ENCODE results near the gene CRYBB3. TPM values are rescaled to one million over a fixed set of nuclear protein-coding genes. Genes with fewer than 3 reads are reported as not detected.
"Not testable (repeated sequence)": the region's sequence is repeated elsewhere in the genome, so short reads cannot be mapped to it uniquely, and the experiment has no call there.

CRYBB3 gene
- total and polyA plus RNA-seq, 12 donors, result 0.50 to 2.7 (median 0.57) TPM; not detected in 7

GRCh38 chr22:25221790-25222189 lies 22.1 kb downstream of the CRYBB3 start:
- Histone ChIP-seq H3K27ac (no peak overlapping the region), H3K4me3 (no peak overlapping the region), H3K4me1 (replicated peaks in 1 of 2) (no peaks in the 10 kb centered on the region), H3K9me3 (replicated peaks in 1 of 3) (no peaks in the 10 kb centered on the region), H3K27me3 (no peaks in the 10 kb centered on the region), H3K36me3 (replicated peaks in 1 of 2) (no peaks in the 10 kb centered on the region)
- DNase-seq, result no peak
- intact Hi-C loops (cut with DNase I), result no loop called here
- WGBS, 4 donors, result 77 to 86% (median 78%) methylated on average over 8 of the region's 8 CpGs
- TF ChIP-seq CTCF (IDR thresholded peaks at IDR 0.05) (no peak), POLR2A (IDR thresholded peaks at IDR 0.05) (no peak)

GRCh38 chr22:25223269-25223850 lies 23.7 kb downstream of the CRYBB3 start:
- H3K4me1 ChIP-seq (replicated peaks in 1 of 2), result no peaks in the 10 kb centered on the region
- H3K27me3 ChIP-seq, result no peaks in the 10 kb centered on the region
- H3K4me3 ChIP-seq, result no peak overlapping the region
- no peak for DNase-seq
- intact Hi-C loops (cut with DNase I), result no loop called here
- no peaks in the 10 kb centered on the region for H3K9me3 ChIP-seq (replicated peaks in 1 of 3)
- no peak overlapping the region for H3K27ac ChIP-seq
- 74 to 95% (median 84%) methylated on average over 6 to 12 of the region's 12 CpGs for WGBS, 4 donors
- TF ChIP-seq POLR2A (IDR thresholded peaks at IDR 0.05), result no peak
- no peak for TF ChIP-seq CTCF (IDR thresholded peaks at IDR 0.05)
- no peaks in the 10 kb centered on the region for H3K36me3 ChIP-seq (replicated peaks in 1 of 2)

- Histone ChIP-seq H3K9me3 (replicated peaks in 1 of 3) (no peaks in the 10 kb centered on the region), H3K36me3 (replicated peaks in 1 of 2) (no peaks in the 10 kb centered on the region), H3K4me3 (no peak overlapping the region), H3K4me1 (replicated peaks in 1 of 2) (no peaks in the 10 kb centered on the region), H3K27ac (no peak overlapping the region), H3K27me3 (no peaks in the 10 kb centered on the region)
- DNase-seq, result no peak
- 82 to 94% (median 89%) methylated on average over 13 of the region's 13 CpGs for WGBS, 4 donors
- TF ChIP-seq POLR2A (IDR thresholded peaks at IDR 0.05) (no peak), CTCF (IDR thresholded peaks at IDR 0.05) (no peak)
- intact Hi-C loops (cut with DNase I), result no loop called here
Observed at GRCh38 chr22:25228822-25229221, 29.2 kb downstream of the CRYBB3 start.

- 89 to 95% (median 91%) methylated on average over 2 of the region's 2 CpGs for WGBS, 4 donors
- H3K27me3 ChIP-seq; H3K4me3 ChIP-seq; DNase-seq; H3K4me1 ChIP-seq (replicated peaks in 1 of 2); H3K36me3 ChIP-seq (replicated peaks in 1 of 2); H3K27ac ChIP-seq; intact Hi-C loops (cut with DNase I); H3K9me3 ChIP-seq (replicated peaks in 1 of 3): not testable (repeated sequence)
Observed at GRCh38 chr22:25230760-25231159, 31.1 kb downstream of the CRYBB3 start.

GRCh38 chr22:25232301-25232700 lies 32.6 kb downstream of the CRYBB3 start:
- TF ChIP-seq CTCF (IDR thresholded peaks at IDR 0.05) (no peak), POLR2A (IDR thresholded peaks at IDR 0.05) (no peak)
- DNase-seq, result no peak
- Histone ChIP-seq H3K9me3 (replicated peaks in 1 of 3) (no peaks in the 10 kb centered on the region), H3K27me3 (no peaks in the 10 kb centered on the region), H3K4me1 (replicated peaks in 1 of 2) (peaks cover 0 to 7% of the 10 kb centered on the region in 2 donors), H3K4me3 (no peak overlapping the region), H3K27ac (no peak overlapping the region), H3K36me3 (replicated peaks in 1 of 2) (no peaks in the 10 kb centered on the region)
- 63 to 90% (median 86%) methylated on average over 4 to 5 of the region's 5 CpGs for WGBS, 4 donors
- intact Hi-C loops (cut with DNase I), result no loop called here

- intact Hi-C loops (cut with DNase I); H3K9me3 ChIP-seq (replicated peaks in 1 of 3); H3K27me3 ChIP-seq; DNase-seq; H3K4me1 ChIP-seq (replicated peaks in 1 of 2); H3K4me3 ChIP-seq; H3K36me3 ChIP-seq (replicated peaks in 1 of 2); H3K27ac ChIP-seq: not testable (repeated sequence)
Observed at GRCh38 chr22:25233706-25234105, 34.0 kb downstream of the CRYBB3 start.

Data from adrenal gland (tissue), 12 donors.